Common myeloid progenitor, CD34-positive (primary cell): ENCODE measurements around the gene CUZD1. TPM values are rescaled to one million over a fixed set of nuclear protein-coding genes. Genes with fewer than 3 reads are reported as not detected.

Source experiments
- CTCF ChIA-PET: fragments of 350-600 bp; sonication (Branson Sonifier 250); formaldehyde crosslinking; loops from one replicate; lab custom pipeline; 2021; ENCODE audit warnings: antibody characterized with exemption; lab: Charles Lee
- POLR2A ChIA-PET: fragments of 350-600 bp; sonication (Branson Sonifier 250); formaldehyde crosslinking; loops from one replicate; lab custom pipeline; 2021; ENCODE audit warnings: antibody characterized with exemption; lab: Charles Lee
- DNase-seq, 3 donors: peaks; one replicate each; pipeline versions ENCODE4 v3.0.0 to v3.0.0-alpha.2; 2013
- H3K27ac ChIP-seq, 2 experiments: 1 replicate in 1 of 2; 2 replicates in 1 of 2; pipeline ENCODE4 v1.7.0; 2013; ENCODE audit warnings: inconsistent platforms in 2 of 2, low read length in 2 of 2, mild to moderate bottlenecking in 2 of 2, low read depth in 1 of 2, moderate library complexity in 1 of 2; ENCODE audit not compliant: severe bottlenecking in 2 of 2, insufficient read depth in 1 of 2, poor library complexity in 1 of 2
- H3K27me3 ChIP-seq, 5 experiments: replicated peaks in 2 of 5; 1 replicate in 3 of 5; 2 replicates in 2 of 5; pipeline versions ENCODE4 v1.6.1 to v1.7.0; 2013; ENCODE audit warnings: low read length in 4 of 5, mild to moderate bottlenecking in 2 of 5, moderate library complexity in 2 of 5, inconsistent platforms in 1 of 5; ENCODE audit not compliant: insufficient read depth in 5 of 5, control insufficient read depth in 4 of 5
- H3K36me3 ChIP-seq, 4 experiments: 1 replicate in 2 of 4; 2 replicates in 2 of 4; pipeline versions ENCODE4 v1.6.1 to v1.7.0; 2013; ENCODE audit warnings: low read length in 3 of 4, control low read depth in 1 of 4, mild to moderate bottlenecking in 1 of 4; ENCODE audit not compliant: control insufficient read depth in 4 of 4, insufficient read depth in 4 of 4
- H3K4me1 ChIP-seq, 4 experiments: 1 replicate in 3 of 4; 2 replicates in 1 of 4; pipeline versions ENCODE4 v1.6.1 to v1.7.1; 2013; ENCODE audit warnings: low read length in 3 of 4, mild to moderate bottlenecking in 3 of 4, control low read depth in 1 of 4, inconsistent platforms in 1 of 4, moderate library complexity in 1 of 4; ENCODE audit not compliant: control insufficient read depth in 4 of 4, insufficient read depth in 4 of 4; ENCODE audit errors: control extremely low read depth in 1 of 4
- H3K4me3 ChIP-seq, 7 experiments: 1 replicate in 4 of 7; 2 replicates in 3 of 7; pipeline versions ENCODE4 v1.5.1 to v1.7.0; 2013; ENCODE audit warnings: mild to moderate bottlenecking in 7 of 7, low read length in 6 of 7, moderate library complexity in 6 of 7, inconsistent platforms in 2 of 7, low read depth in 2 of 7, control low read depth in 1 of 7; ENCODE audit not compliant: insufficient read depth in 4 of 7, control insufficient read depth in 1 of 7; ENCODE audit errors: extremely low read depth in 1 of 7
- H3K9me3 ChIP-seq, 5 experiments: 1 replicate in 4 of 5; 2 replicates in 1 of 5; pipeline versions ENCODE4 v1.6.1 to v1.7.1; 2013; ENCODE audit warnings: low read length in 4 of 5, mild to moderate bottlenecking in 2 of 5, inconsistent platforms in 1 of 5, low read depth in 1 of 5, moderate library complexity in 1 of 5; ENCODE audit not compliant: control insufficient read depth in 4 of 5, insufficient read depth in 2 of 5; ENCODE audit errors: control extremely low read depth in 1 of 5
- WGBS: methylation state at CpG from one replicate; pipeline ENCODE4 v1.1.5; 2013; ENCODE audit not compliant: insufficient coverage; 5-methylcytosine and 5-hydroxymethylcytosine counted together
- polyA plus RNA-seq: library from polyadenylated mRNA; unstranded; fragments of 120-200 nt; gene quantifications from one replicate; pipeline ENCODE4 v1.2.1, GENCODE V29; 2013

The CUZD1 gene
- 1.1 TPM for polyA plus RNA-seq

GRCh38 chr10:122845783-122846332 is at the start of gene CUZD1:
TSS of gene CUZD1 (minus strand) at chr10:122845857. CDS start at chr10:122845843, 14 bp downstream.
- Histone ChIP-seq H3K36me3 (peaks cover 2 to 16% (median 3%) of the 10 kb centered on the region in 4 experiments), H3K9me3 (peaks cover 0 to 15% (median 4%) of the 10 kb centered on the region in 5 experiments), H3K27me3 (no peaks in the 10 kb centered on the region), H3K4me1 (peaks cover 0 to 34% (median 24%) of the 10 kb centered on the region in 4 experiments), H3K27ac (no peak within 1 kb of the TSS), H3K4me3 (no peak within 1 kb of the TSS)
- CTCF ChIA-PET: interaction anchor here (1.1 to 1.4 kb wide), 2 partner anchors 10 to 18 kb away, joined by 3 read pairs; no protein-coding TSS in a partner anchor
- 60% methylated on average over 1 of the region's 5 CpGs for WGBS
- DNase-seq: no peak
- POLR2A ChIA-PET: no interaction called here

GRCh38 chr10:122894261-122894944 is 48.7 kb upstream of the CUZD1 start:
- 97% methylated on average over 3 of the region's 5 CpGs for WGBS
- H3K27me3 ChIP-seq: peaks cover 0 to 8% (median 0%) of the 10 kb centered on the region in 5 experiments

GRCh38 chr10:122884166-122884565 is 38.5 kb upstream of the CUZD1 start:
- Histone ChIP-seq H3K4me1 (peaks cover 0 to 13% (median 10%) of the 10 kb centered on the region in 4 experiments), H3K9me3 (peaks cover 0 to 2% (median 0%) of the 10 kb centered on the region in 5 experiments), H3K27me3 (peaks cover 0 to 5% (median 0%) of the 10 kb centered on the region in 5 experiments), H3K4me3 (no peak overlapping the region), H3K27ac (no peak overlapping the region), H3K36me3 (peaks cover 0 to 2% (median 0%) of the 10 kb centered on the region in 4 experiments)
- 100% methylated on average over 1 of the region's 1 CpG for WGBS
- POLR2A ChIA-PET: no interaction called here
- CTCF ChIA-PET: no interaction called here
- DNase-seq: peak in 2 of 3 donors; percentile 9 to 18

More at GRCh38 chr10:122894261-122894944, 48.7 kb upstream of the CUZD1 start:
- no peaks in the 10 kb centered on the region for H3K4me1 ChIP-seq
- ChIA-PET CTCF (no interaction called here), POLR2A (no interaction called here)
- H3K4me3 ChIP-seq: no peak overlapping the region
- no peak overlapping the region for H3K27ac ChIP-seq
- H3K36me3 ChIP-seq: no peaks in the 10 kb centered on the region
- no peaks in the 10 kb centered on the region for H3K9me3 ChIP-seq
- DNase-seq: no peak

- POLR2A ChIA-PET: no interaction called here
- Histone ChIP-seq H3K27me3 (peaks cover 0 to 5% (median 0%) of the 10 kb centered on the region in 5 experiments), H3K9me3 (peaks cover 0 to 2% (median 0%) of the 10 kb centered on the region in 5 experiments), H3K36me3 (no peaks in the 10 kb centered on the region), H3K4me1 (peaks cover 5 to 20% (median 14%) of the 10 kb centered on the region in 4 experiments), H3K27ac (no peak overlapping the region), H3K4me3 (no peak overlapping the region)
- CTCF ChIA-PET: no interaction called here
- peak; percentile 16 to 51 (median 34) for DNase-seq
Measured at GRCh38 chr10:122882766-122883165, 37.1 kb upstream of the CUZD1 start.

GRCh38 chr10:122879339-122880273 is 33.9 kb upstream of the CUZD1 start, which contains the start of gene FAM24B:
TSS of gene FAM24B (minus strand) at chr10:122879581. CDS start at chr10:122850515, 29,066 bp downstream.
- peaks cover 0 to 5% (median 0%) of the 10 kb centered on the region in 5 experiments for H3K27me3 ChIP-seq

GRCh38 chr10:122878799-122879338 is 33.2 kb upstream of the CUZD1 start:
- 33% methylated on average over 13 of the region's 14 CpGs for WGBS
- H3K36me3 ChIP-seq: peaks cover 0 to 14% (median 2%) of the 10 kb centered on the region in 4 experiments
- peaks cover 0 to 9% (median 2%) of the 10 kb centered on the region in 5 experiments for H3K9me3 ChIP-seq
- peak overlapping the region in 1 of 2 experiments; percentile 14 for H3K27ac ChIP-seq
- peaks cover 0 to 5% (median 0%) of the 10 kb centered on the region in 5 experiments for H3K27me3 ChIP-seq
- peak in 2 of 3 donors; percentile 46 to 61 for DNase-seq
- H3K4me1 ChIP-seq: peaks cover 5 to 20% (median 14%) of the 10 kb centered on the region in 4 experiments
- peak overlapping the region; percentile 43 to 91 (median 70) for H3K4me3 ChIP-seq
- POLR2A ChIA-PET: no interaction called here
- CTCF ChIA-PET: no interaction called here

More at GRCh38 chr10:122879339-122880273, 33.9 kb upstream of the CUZD1 start, which contains the start of gene FAM24B:
- Histone ChIP-seq H3K9me3 (peaks cover 0 to 9% (median 2%) of the 10 kb centered on the region in 5 experiments), H3K4me3 (peak within 1 kb of the TSS; percentile 43 to 91 (median 70)), H3K4me1 (peaks cover 5 to 20% (median 14%) of the 10 kb centered on the region in 4 experiments), H3K27ac (peak within 1 kb of the TSS in 1 of 2 experiments; percentile 14), H3K36me3 (peaks cover 0 to 14% (median 2%) of the 10 kb centered on the region in 4 experiments)
- 6% methylated on average over 70 of the region's 95 CpGs for WGBS
- ChIA-PET CTCF (no interaction called here), POLR2A (no interaction called here)
- peak; percentile 96 to 99 (median 97) for DNase-seq
